Measurements from ENCODE around the gene NOL9.
"Not testable (repeated sequence)": the region's sequence is repeated elsewhere in the genome, so short reads cannot be mapped to it uniquely, and the experiment has no call there.

NOL9 gene

GRCh38 chr1:6501279-6501813, 53.0 kb downstream of the NOL9 start:
- DNase-seq = no peak

GRCh38 chr1:6500544-6501278, 53.6 kb downstream of the NOL9 start:
- no peak for DNase-seq

- no peak for DNase-seq
These were observed 55.0 kb downstream of the NOL9 start for GRCh38 chr1:6499296-6499695.

GRCh38 chr1:6498576-6499111, 55.7 kb downstream of the NOL9 start:
- no peak for DNase-seq

- no peak for DNase-seq
These were observed 56.3 kb downstream of the NOL9 start for GRCh38 chr1:6497867-6498575.

GRCh38 chr1:6497215-6497866, 57.0 kb downstream of the NOL9 start:
- DNase-seq = no peak

- no peak for DNase-seq
These were observed 57.5 kb downstream of the NOL9 start for GRCh38 chr1:6496890-6497214.

GRCh38 chr1:6496365-6496721, 58.0 kb downstream of the NOL9 start:
- no peak for DNase-seq

- no peak for DNase-seq
These were observed 58.6 kb downstream of the NOL9 start for GRCh38 chr1:6495540-6496364.

- no peak for DNase-seq
These were observed 59.3 kb downstream of the NOL9 start for GRCh38 chr1:6495041-6495441.

GRCh38 chr1:6494627-6495026, 59.7 kb downstream of the NOL9 start:
- DNase-seq = no peak

- DNase-seq = not testable (repeated sequence)
These were observed 60.5 kb downstream of the NOL9 start for GRCh38 chr1:6493834-6494223.

- DNase-seq = no peak
These were observed 62.3 kb downstream of the NOL9 start for GRCh38 chr1:6491966-6492365.

- no peak for DNase-seq
These were observed 62.8 kb downstream of the NOL9 start, which contains the start of gene PLEKHG5 for GRCh38 chr1:6491480-6491962. TSS of gene PLEKHG5 (minus strand) at chr1:6491667. CDS start at chr1:6477571, 14,096 bp downstream.

- DNase-seq = no peak
These were observed 63.2 kb downstream of the NOL9 start for GRCh38 chr1:6491081-6491449.

GRCh38 chr1:6490181-6491080, 63.9 kb downstream of the NOL9 start:
- no peak for DNase-seq

- no peak for DNase-seq
These were observed 64.5 kb downstream of the NOL9 start for GRCh38 chr1:6489799-6490180.

GRCh38 chr1:6489383-6489765, 64.9 kb downstream of the NOL9 start:
- no peak for DNase-seq

- DNase-seq = no peak
These were observed 65.5 kb downstream of the NOL9 start for GRCh38 chr1:6488602-6489382.

- DNase-seq = no peak
These were observed 66.4 kb downstream of the NOL9 start for GRCh38 chr1:6487804-6488484.

All from NCI-H187 treated with DMSO at 0.1 percent for 48 hours (cell line).